Keratinocyte (primary cell): Measurements from ENCODE around the gene ATF6. TPM values are rescaled to one million over a fixed set of nuclear protein-coding genes. Genes with fewer than 3 reads are reported as not detected.

Experiments
- DNase-seq: peaks from one replicate; pipeline ENCODE4 v3.0.0-alpha.2; 2011; ENCODE audit warnings: low read depth, missing footprints, low spot score
- FAIRE-seq: peaks from 2 replicates; lab custom pipeline; 2011; peaks lifted over from hg19 to GRCh38; lab: Jason Lieb, UNC
- H2AFZ ChIP-seq: 2 replicates; pipeline ENCODE4 v1.6.0; 2012; ENCODE audit warnings: low read length, control low read depth, inconsistent platforms; ENCODE audit not compliant: control insufficient read depth
- H3K27ac ChIP-seq: 2 replicates; pipeline ENCODE4 v1.5.1; 2011; ENCODE audit warnings: low read length; ENCODE audit not compliant: control insufficient read depth, insufficient read depth
- H3K27me3 ChIP-seq: 3 replicates; pipeline ENCODE4 v1.6.0; 2011; ENCODE audit warnings: low read length; ENCODE audit not compliant: control insufficient read depth, insufficient read depth; ENCODE audit errors: extremely low read depth
- H3K36me3 ChIP-seq, 2 experiments: 2 replicates in 1 of 2; 3 replicates in 1 of 2; pipeline ENCODE4 v1.5.1; 2011; ENCODE audit warnings: low read length in 2 of 2, mild to moderate bottlenecking in 1 of 2; ENCODE audit not compliant: control insufficient read depth in 2 of 2, insufficient read depth in 2 of 2; ENCODE audit errors: extremely low read depth in 1 of 2
- H3K4me1 ChIP-seq: 3 replicates; pipeline ENCODE4 v1.5.1; 2011; ENCODE audit warnings: low read length; ENCODE audit not compliant: control insufficient read depth, insufficient read depth; ENCODE audit errors: extremely low read depth
- H3K4me2 ChIP-seq: 3 replicates; pipeline ENCODE4 v1.6.0; 2011; ENCODE audit warnings: low read depth, low read length; ENCODE audit not compliant: control insufficient read depth, insufficient read depth; ENCODE audit errors: extremely low read depth
- H3K4me3 ChIP-seq, 3 experiments: fragments of 200-600 bp in 1 of 3; sonication (generic) in 1 of 3; 2 replicates in 2 of 3; 3 replicates in 1 of 3; pipeline ENCODE4 v1.5.1; 2011 to 2016; ENCODE audit warnings: low read length in 3 of 3, mild to moderate bottlenecking in 3 of 3, control low read depth in 2 of 3, inconsistent platforms in 1 of 3, low read depth in 1 of 3, mixed read lengths in 1 of 3, mixed run types in 1 of 3, moderate library complexity in 1 of 3; ENCODE audit not compliant: control insufficient read depth in 2 of 3, insufficient read depth in 2 of 3; ENCODE audit errors: extremely low read depth in 1 of 3
- H3K79me2 ChIP-seq: 2 replicates; pipeline ENCODE4 v1.6.0; 2012; ENCODE audit warnings: low read length; ENCODE audit not compliant: control insufficient read depth, insufficient read depth
- H3K9ac ChIP-seq: 3 replicates; pipeline ENCODE4 v1.6.0; 2011; ENCODE audit warnings: low read length; ENCODE audit not compliant: control insufficient read depth, insufficient read depth; ENCODE audit errors: extremely low read depth
- H3K9me1 ChIP-seq: 3 replicates; pipeline ENCODE4 v1.6.0; 2011; ENCODE audit warnings: low read length; ENCODE audit not compliant: control insufficient read depth, insufficient read depth; ENCODE audit errors: extremely low read depth
- H3K9me3 ChIP-seq: 2 replicates; pipeline ENCODE4 v1.5.1; 2012; ENCODE audit warnings: low read depth, low read length; ENCODE audit not compliant: control insufficient read depth
- H4K20me1 ChIP-seq: 3 replicates; pipeline ENCODE4 v1.6.0; 2011; ENCODE audit warnings: low read length; ENCODE audit not compliant: control insufficient read depth, insufficient read depth; ENCODE audit errors: extremely low read depth
- CTCF ChIP-seq, 3 experiments: IDR thresholded peaks in 1 of 3; conservative IDR thresholded peaks in 1 of 3; optimal IDR thresholded peaks in 1 of 3; 2 replicates in 2 of 3; 3 replicates in 1 of 3; pipeline versions ENCODE3 to v1.5.1; 2011; ENCODE audit warnings: low read length in 3 of 3, mild to moderate bottlenecking in 3 of 3, moderate library complexity in 2 of 3, control low read depth in 1 of 3, inconsistent platforms in 1 of 3; ENCODE audit not compliant: insufficient read depth in 2 of 3; ENCODE audit errors: extremely low read depth in 1 of 3
- EZH2 ChIP-seq: IDR thresholded peaks from one replicate; pipeline ENCODE4 v1.6.1; 2012; ENCODE audit warnings: inconsistent platforms, mild to moderate bottlenecking, low read length, moderate library complexity
- dilution Hi-C: fragments of 300-500 bp; cut with MboI; formaldehyde crosslinking; loops from one replicate; pipeline ENCODE4 v1.7.0; 2020; ENCODE audit warnings: low sequenced_read_pairs; ENCODE audit not compliant: extremely low pct_ligation_motif_present
- polyA plus RNA-seq, 5 experiments: library from polyadenylated mRNA; depleted of rRNA in 3 of 5; stranded (reverse) in 3 of 5; stranded (forward) in 1 of 5; unstranded in 1 of 5; fragments of >200 nt; gene quantifications; 1 replicate in 1 of 5; 2 replicates in 3 of 5; 3 replicates in 1 of 5; pipeline versions ENCODE4 v1.2.1 to v1.2.3, GENCODE V29; 2011 to 2012; ENCODE audit warnings: missing spikeins in 2 of 5, low read depth in 1 of 5, low replicate concordance in 1 of 5

Gene ATF6
- polyA plus RNA-seq, 1 donor (not counting 4 experiments of a cell fraction or from before 2014, with no cell fraction given), result 19.7 TPM

GRCh38 chr1:161951646-161952045 is 185.5 kb downstream of the ATF6 start:
- no peaks in the 10 kb centered on the region for H4K20me1 ChIP-seq
- H3K9me1 ChIP-seq, result no peaks in the 10 kb centered on the region
- H3K27me3 ChIP-seq, result no peaks in the 10 kb centered on the region
- DNase-seq, result no peak
- no peak overlapping the region for H3K9ac ChIP-seq
- no peak overlapping the region for H3K27ac ChIP-seq
- no peak overlapping the region for H3K4me3 ChIP-seq
- FAIRE-seq, result no peak
- TF ChIP-seq EZH2, result no peak
- TF ChIP-seq CTCF (optimal IDR thresholded peaks at IDR 0.05 in 1 of 3, IDR thresholded peaks at IDR 0.05 in 1 of 3, conservative IDR thresholded peaks at IDR 0.05 in 1 of 3; ENCODE audit: extremely low read depth in 1 of 3, insufficient read depth in 2 of 3, low read length in 3 of 3), result no peak
- no peaks in the 10 kb centered on the region for H3K9me3 ChIP-seq
- no peaks in the 10 kb centered on the region for H3K36me3 ChIP-seq
- no peak overlapping the region for H2AFZ ChIP-seq
- no peak overlapping the region for H3K4me2 ChIP-seq
- no peaks in the 10 kb centered on the region for H3K4me1 ChIP-seq
- dilution Hi-C loops, result no loop called here
- H3K79me2 ChIP-seq, result no peaks in the 10 kb centered on the region

GRCh38 chr1:161952607-161953172 is 186.6 kb downstream of the ATF6 start:
- H3K27ac ChIP-seq, result no peak overlapping the region
- FAIRE-seq, result no peak
- H3K9ac ChIP-seq, result no peak overlapping the region
- no peaks in the 10 kb centered on the region for H3K27me3 ChIP-seq
- H3K9me3 ChIP-seq, result no peaks in the 10 kb centered on the region
- H3K36me3 ChIP-seq, result no peaks in the 10 kb centered on the region
- dilution Hi-C loops, result no loop called here
- peaks cover 1% of the 10 kb centered on the region for H3K4me1 ChIP-seq
- no peak overlapping the region for H3K4me2 ChIP-seq
- no peaks in the 10 kb centered on the region for H3K9me1 ChIP-seq
- H4K20me1 ChIP-seq, result no peaks in the 10 kb centered on the region
- TF ChIP-seq EZH2 (no peak), CTCF (optimal IDR thresholded peaks at IDR 0.05 in 1 of 3, IDR thresholded peaks at IDR 0.05 in 1 of 3, conservative IDR thresholded peaks at IDR 0.05 in 1 of 3; ENCODE audit: extremely low read depth in 1 of 3, insufficient read depth in 2 of 3, low read length in 3 of 3) (no peak)
- no peak overlapping the region for H2AFZ ChIP-seq
- no peaks in the 10 kb centered on the region for H3K79me2 ChIP-seq
- DNase-seq, result no peak
- H3K4me3 ChIP-seq, result no peak overlapping the region
